Heart left ventricle (tissue), 16 donors: ENCODE measurements around the gene TRMU. TPM values are rescaled to one million over a fixed set of nuclear protein-coding genes. Genes with fewer than 3 reads are reported as not detected.

Experiments used
- ATAC-seq, 4 donors: fragments of 200-7000 bp; cut with Tn5 transposase; one replicate each; pipeline ENCODE4 v1.9.1; 2020 to 2022; ENCODE audit warnings: moderate library complexity in 4 of 4, mild to moderate bottlenecking in 3 of 4, moderate number of reproducible peaks in 1 of 4
- DNase-seq, 5 donors: peaks; one replicate each; pipeline ENCODE4 v3.0.0-alpha.2; 2020
- H3K27ac ChIP-seq, 12 donors: fragments of 200-600 bp; sonication (generic) in 4 of 12; one replicate each; pipeline versions ENCODE4 v1.5.0 to v1.8.0; 2016 to 2022; ENCODE audit warnings: mild to moderate bottlenecking in 2 of 12
- H3K27me3 ChIP-seq, 9 donors: fragments of 200-600 bp; sonication (generic) in 2 of 9; one replicate each; pipeline versions ENCODE4 v1.5.1 to v1.8.0; 2016 to 2022; ENCODE audit warnings: mild to moderate bottlenecking in 3 of 9
- H3K36me3 ChIP-seq, 9 donors: fragments of 200-600 bp; sonication (generic) in 2 of 9; one replicate each; pipeline versions ENCODE4 v1.5.0 to v1.8.0; 2018 to 2022; ENCODE audit warnings: mild to moderate bottlenecking in 2 of 9
- H3K4me1 ChIP-seq, 12 donors: fragments of 200-600 bp; sonication (generic) in 4 of 12; one replicate each; pipeline versions ENCODE4 v1.5.0 to v1.8.0; 2016 to 2022; ENCODE audit warnings: mild to moderate bottlenecking in 3 of 12
- H3K4me3 ChIP-seq, 12 donors: fragments of 200-600 bp; sonication (generic) in 4 of 12; one replicate each; pipeline versions ENCODE4 v1.5.0 to v1.8.0; 2017 to 2022; ENCODE audit warnings: mild to moderate bottlenecking in 9 of 12, moderate library complexity in 4 of 12
- H3K9me3 ChIP-seq, 12 donors: fragments of 200-600 bp; sonication (generic) in 4 of 12; one replicate each; pipeline versions ENCODE4 v1.5.0 to v1.8.0; 2016 to 2022; ENCODE audit warnings: mild to moderate bottlenecking in 1 of 12
- CTCF ChIP-seq, 12 donors: fragments of 200-600 bp; sonication (generic) in 4 of 12; IDR thresholded peaks; one replicate each; pipeline versions ENCODE4 v1.5.0 to v1.8.0; 2018 to 2022; ENCODE audit warnings: antibody characterized with exemption in 12 of 12, mild to moderate bottlenecking in 5 of 12
- POLR2A ChIP-seq, 2 donors: fragments of 450-650 bp; IDR thresholded peaks; one replicate each; pipeline ENCODE4 v1.6.1; 2017; ENCODE audit warnings: antibody characterized with exemption in 2 of 2, mild to moderate bottlenecking in 2 of 2, moderate library complexity in 2 of 2
- WGBS, 4 donors: extraction: QIAGEN DNeasy Blood & Tissue Kit in 2 of 4; methylation state at CpG; one replicate each; pipeline versions ENCODE4 v1.1.5 to v1.1.7; 2013 to 2018; 5-methylcytosine and 5-hydroxymethylcytosine counted together
- intact Hi-C, 10 donors: fragments of 100-400 bp; cut with DNase I; formaldehyde crosslinking; loops; one replicate each; pipeline versions ENCODE4 v1.11.1 to v1.14.2; 2022
- polyA plus RNA-seq, 2 donors: library from polyadenylated mRNA; stranded (reverse); fragments of 200-250 nt; gene quantifications; one replicate each; pipeline ENCODE4 v1.2.3, GENCODE V29; 2013
- total RNA-seq, 9 donors: library from RNA; depleted of rRNA in 2 of 9; stranded (reverse); fragments of >200 nt in 2 of 9; fragmentation: NEBNext Ultra II Directional in 3 of 9; extraction: Animal tissue kit (Norgen Biotek cat#: 25700) in 3 of 9; gene quantifications; one replicate each; pipeline versions ENCODE4 v1.1.0 to v1.2.4, GENCODE V29; 2016 to 2023
- donor health status: ischemic (EF 13 %, LVEDD 7.1; RV severe dilation, severe dysfunction).
- donor health status: healthy with polysubstance abuse.
- donor health status: DM: no; HTN: yes; CAD: no.
- donor health status: DM: no; HTN: no; CAD: no.
- donor health status: ischemic (EF 25% LVEDD 6.9; RV normal size, moderate dysfunction).
- donor health status: ischemic (EF 25% LVEDD 5.7; RV mildly dilated, moderate dysfunction).
- donor health status: healthy.
- donor health status: DM: yes; HTN: yes; CAD: no.
- donor health status: ischemic (EF 35%, LVEDD 5.7; RV mildly dilated, moderate dysfunction).
- donor health status: nonischemic (EF 11% LVEDD 7.7; RV severe dilation, severe dysfunction).
- donor health status: DM: yes; HTN: yes; CAD: no.
- donor health status: PGD.
- donor health status: ischemic (EF 29% LVEDD 5.4; RV normal size, mild dysfunction).
- donor health status: nonischemic (EF 23%, LVEDD 6.1; RV moderate dilation, normal function).

Gene TRMU
- total and polyA plus RNA-seq, 11 donors: 24.3 to 48.7 (median 33.3) TPM

DNA sequence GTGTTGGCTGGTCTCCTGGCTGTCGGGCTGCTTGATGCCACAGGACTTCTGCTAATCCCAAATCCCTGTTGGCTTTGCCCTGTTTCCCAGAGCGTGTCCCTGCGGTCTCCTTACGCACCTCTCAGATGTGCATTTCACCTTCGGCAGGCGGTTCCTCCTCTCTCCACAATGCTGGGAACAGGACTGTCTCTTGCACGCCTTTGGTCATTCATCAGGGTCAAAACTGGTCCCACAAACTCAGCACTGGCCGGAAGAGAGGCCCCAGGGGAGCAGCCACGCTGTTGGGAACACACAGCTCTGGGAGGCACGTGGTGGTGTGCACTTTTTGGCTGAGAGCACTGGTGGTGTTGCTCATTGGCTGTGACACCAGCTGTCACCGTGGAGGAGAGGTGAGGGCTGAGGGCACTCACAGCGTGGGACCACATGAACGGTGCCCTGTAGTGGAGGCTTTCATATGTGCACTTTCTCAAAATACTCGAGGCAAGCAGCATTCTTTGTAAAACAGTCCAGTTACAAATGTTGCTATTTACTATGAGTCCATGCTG lies 15.3 kb upstream of the TRMU start:
- no peaks in the 10 kb centered on the region for H3K9me3 ChIP-seq
- no peak overlapping the region for H3K4me3 ChIP-seq
- WGBS, 4 donors: 91 to 95% (median 93%) methylated on average over 13 to 14 of the region's 14 CpGs
- TF ChIP-seq CTCF (IDR thresholded peaks at IDR 0.05): no peak
- no peak for TF ChIP-seq POLR2A (IDR thresholded peaks at IDR 0.05)
- ATAC-seq (no peak), DNase-seq (peak in 1 of 5 donors; percentile 33)
- H3K27me3 ChIP-seq: no peaks in the 10 kb centered on the region
- peaks cover 0 to 10% (median 0%) of the 10 kb centered on the region in 9 donors for H3K36me3 ChIP-seq
- no peaks in the 10 kb centered on the region for H3K4me1 ChIP-seq
- no peak overlapping the region for H3K27ac ChIP-seq
- intact Hi-C loops: no loop called here

DNA sequence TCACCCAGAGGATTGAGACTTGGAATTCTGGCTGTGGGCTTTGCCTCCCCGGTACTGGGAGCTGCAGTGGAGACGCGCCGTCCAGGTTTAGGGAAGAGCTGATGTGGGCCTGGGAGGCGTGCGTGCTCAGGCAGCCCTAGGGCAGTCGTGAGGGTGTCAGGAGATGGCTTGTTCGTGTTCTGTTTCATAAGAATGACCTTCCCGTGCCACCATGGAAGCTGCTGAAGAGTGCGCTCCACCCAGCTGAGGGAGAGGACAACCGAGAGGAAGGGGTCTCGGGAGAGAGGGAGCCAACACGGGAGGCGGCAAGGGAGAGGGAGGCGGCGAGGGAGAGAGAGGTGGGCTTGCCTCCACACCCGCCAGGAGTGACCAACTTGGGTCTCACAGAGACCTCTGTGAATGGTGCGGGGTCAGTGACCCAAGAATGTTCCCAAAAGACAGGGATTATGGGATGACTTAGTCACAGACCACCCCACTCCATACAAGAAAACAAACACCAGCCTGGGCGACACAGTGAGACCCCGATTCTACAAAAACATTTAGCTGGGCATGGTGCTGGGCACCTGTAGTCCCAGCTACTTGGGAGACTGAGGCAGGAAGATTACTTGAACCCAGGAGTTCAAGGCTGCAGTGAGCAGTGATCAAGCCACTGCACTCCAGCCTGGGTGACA lies 14.7 kb upstream of the TRMU start:
- no peak for TF ChIP-seq CTCF (IDR thresholded peaks at IDR 0.05)
- TF ChIP-seq POLR2A (IDR thresholded peaks at IDR 0.05): no peak
- intact Hi-C loops: no loop called here
- H3K4me1 ChIP-seq: no peaks in the 10 kb centered on the region
- peaks cover 0 to 10% (median 0%) of the 10 kb centered on the region in 9 donors for H3K36me3 ChIP-seq
- no peak overlapping the region for H3K4me3 ChIP-seq
- WGBS, 4 donors: 95 to 98% (median 97%) methylated on average over 20 of the region's 20 CpGs
- DNase-seq (peak in 1 of 5 donors; percentile 12), ATAC-seq (no peak)
- H3K27me3 ChIP-seq: no peaks in the 10 kb centered on the region
- H3K9me3 ChIP-seq: no peaks in the 10 kb centered on the region
- no peak overlapping the region for H3K27ac ChIP-seq

DNA sequence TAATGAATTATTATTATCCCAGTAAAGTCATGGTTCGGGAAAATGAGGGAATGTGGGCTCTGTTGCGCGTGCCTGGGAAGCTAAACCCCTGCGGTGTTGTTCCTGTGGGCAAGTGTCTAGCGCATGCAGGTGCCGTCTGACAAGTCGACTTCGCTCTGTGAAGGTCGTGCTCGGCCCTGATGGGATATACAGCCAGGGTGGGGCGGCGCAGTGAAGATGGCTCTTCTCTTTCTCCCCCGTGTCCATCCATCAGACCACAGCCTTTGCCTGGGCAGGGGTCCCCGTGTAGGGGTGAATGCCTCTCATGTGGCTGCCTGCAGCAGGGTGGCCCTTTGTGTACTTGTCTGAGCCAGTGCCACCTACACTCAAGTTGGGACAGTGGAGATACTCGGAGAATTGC lies 12.8 kb upstream of the TRMU start:
- H3K27ac ChIP-seq: no peak overlapping the region
- DNase-seq (peak in 1 of 5 donors; percentile 37), ATAC-seq (no peak)
- H3K9me3 ChIP-seq: no peaks in the 10 kb centered on the region
- peaks cover 0 to 6% (median 0%) of the 10 kb centered on the region in 9 donors for H3K36me3 ChIP-seq
- TF ChIP-seq POLR2A (IDR thresholded peaks at IDR 0.05) (no peak), CTCF (IDR thresholded peaks at IDR 0.05) (no peak)
- no peaks in the 10 kb centered on the region for H3K27me3 ChIP-seq
- WGBS, 4 donors: 94 to 99% (median 96%) methylated on average over 14 to 15 of the region's 15 CpGs
- intact Hi-C loops: no loop called here
- no peaks in the 10 kb centered on the region for H3K4me1 ChIP-seq
- H3K4me3 ChIP-seq: no peak overlapping the region

DNA sequence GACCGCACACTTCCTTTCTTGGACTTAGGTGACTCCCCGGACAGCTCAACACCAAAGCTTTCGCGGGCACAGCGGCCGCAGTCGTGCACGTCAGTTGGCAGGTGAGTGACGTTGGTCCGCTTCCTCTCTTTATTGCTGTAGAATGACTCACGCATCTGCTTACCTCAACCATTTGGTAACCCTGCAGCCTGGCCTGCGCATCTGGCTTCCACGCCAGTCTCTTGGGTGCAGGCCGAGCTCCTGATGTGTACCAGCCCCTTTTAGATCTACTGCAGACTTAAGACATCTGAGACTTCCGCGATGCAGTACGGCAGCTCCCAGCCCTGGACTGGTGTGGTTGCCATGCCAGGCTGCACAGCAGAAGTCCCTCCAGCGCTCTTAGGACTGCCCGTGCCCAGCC lies 12.4 kb upstream of the TRMU start:
- ATAC-seq (no peak), DNase-seq (peak in 1 of 5 donors; percentile 46)
- intact Hi-C loops: no loop called here
- TF ChIP-seq CTCF (IDR thresholded peaks at IDR 0.05) (no peak), POLR2A (IDR thresholded peaks at IDR 0.05) (no peak)
- 94 to 98% (median 97%) methylated on average over 19 of the region's 19 CpGs for WGBS, 4 donors
- no peaks in the 10 kb centered on the region for H3K4me1 ChIP-seq
- H3K36me3 ChIP-seq: peaks cover 0 to 2% (median 0%) of the 10 kb centered on the region in 9 donors
- no peak overlapping the region for H3K27ac ChIP-seq
- H3K4me3 ChIP-seq: no peak overlapping the region
- no peaks in the 10 kb centered on the region for H3K9me3 ChIP-seq
- H3K27me3 ChIP-seq: no peaks in the 10 kb centered on the region
